Glutamatergic neuron (in vitro differentiated cells): ENCODE results near the gene LGI4. TPM values are rescaled to one million over a fixed set of nuclear protein-coding genes. Genes with fewer than 3 reads are reported as not detected.

Experiments
- DNase-seq: peaks from one replicate; pipeline ENCODE4 v3.0.0; 2022
- H3K27ac Mint-ChIP-seq: one replicate; pipeline ENCODE4 v1.8.0; 2020; ENCODE audit warnings: mild to moderate bottlenecking, mixed read lengths, inconsistent platforms; ENCODE audit not compliant: unreplicated experiment
- H3K27me3 Mint-ChIP-seq: one replicate; pipeline ENCODE4 v1.8.0; 2020; ENCODE audit warnings: mild to moderate bottlenecking, moderate library complexity, mixed read lengths, inconsistent platforms; ENCODE audit not compliant: unreplicated experiment
- H3K36me3 Mint-ChIP-seq: one replicate; pipeline ENCODE4 v1.8.0; 2020; ENCODE audit warnings: mild to moderate bottlenecking, mixed read lengths, inconsistent platforms; ENCODE audit not compliant: unreplicated experiment
- H3K4me1 Mint-ChIP-seq: one replicate; pipeline ENCODE4 v1.8.0; 2020; ENCODE audit warnings: mild to moderate bottlenecking, low read depth, mixed read lengths, inconsistent platforms; ENCODE audit not compliant: unreplicated experiment
- H3K4me3 Mint-ChIP-seq: one replicate; pipeline ENCODE4 v1.8.0; 2020; ENCODE audit warnings: mild to moderate bottlenecking, mixed read lengths, inconsistent platforms; ENCODE audit not compliant: unreplicated experiment
- H3K9me3 Mint-ChIP-seq: one replicate; pipeline ENCODE4 v1.8.0; 2020; ENCODE audit warnings: mild to moderate bottlenecking, moderate library complexity, mixed read lengths, inconsistent platforms; ENCODE audit not compliant: unreplicated experiment
- total RNA-seq: library from RNA; stranded (reverse); fragmentation: NEBNext Ultra II Directional; extraction: Animal tissue kit (Norgen Biotek cat#: 25700); gene quantifications from one replicate; pipeline ENCODE4 v1.2.1, GENCODE V29; 2021; ENCODE audit not compliant: unreplicated experiment
- TF ChIP-seq, protein P1 (sequence below): fragments of 200-600 bp; sonication (generic); IDR thresholded peaks from one replicate; pipeline ENCODE4 v1.5.0; 2021; ENCODE audit not compliant: partially characterized antibody, unreplicated experiment

LGI4 gene
- total RNA-seq, 1 donor from 2014 or later, result 14.4 TPM

DNA sequence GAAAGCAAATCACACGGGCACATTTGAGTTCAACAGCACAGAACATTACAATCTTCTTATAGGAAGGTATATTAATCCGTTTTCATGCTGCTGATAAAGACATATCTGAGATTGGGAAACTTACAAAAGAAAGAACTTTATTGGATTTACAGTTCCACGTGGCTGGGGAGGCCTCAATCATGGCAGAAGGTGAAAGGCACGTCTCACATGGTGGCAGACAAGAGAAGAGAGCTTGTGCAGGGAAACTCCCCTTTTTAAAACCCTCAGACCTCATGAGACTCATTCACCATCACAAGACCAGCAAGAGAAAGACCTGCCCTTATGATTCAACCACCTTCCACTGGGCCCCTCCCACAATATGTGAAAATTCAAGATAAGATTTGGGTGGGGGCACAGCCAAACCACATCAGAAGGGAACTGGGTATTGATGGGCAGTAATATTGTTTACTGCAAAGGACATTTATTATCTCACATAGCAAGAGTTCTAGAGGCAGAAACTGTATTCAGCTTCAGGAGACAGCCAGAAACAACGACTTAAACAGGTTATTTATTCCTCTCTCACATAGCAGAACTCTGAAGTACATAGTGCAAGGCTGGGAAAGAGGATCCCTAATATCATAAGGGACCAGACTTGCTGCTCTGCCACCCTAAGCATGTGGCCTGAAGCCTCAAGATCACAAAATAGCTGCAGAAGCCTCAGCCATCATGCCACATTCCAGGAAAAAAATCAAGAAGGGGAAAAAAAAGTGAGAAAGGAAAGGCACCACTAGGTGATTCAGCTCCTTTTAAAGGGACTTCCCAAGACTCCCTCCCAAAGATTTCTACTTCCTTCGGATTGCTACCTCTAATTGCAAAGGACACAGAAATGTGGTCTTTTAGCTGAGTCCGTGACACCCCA lies 42.8 kb upstream of the LGI4 start:
- DNase-seq, result no peak
- peaks cover 4% of the 10 kb centered on the region for H3K9me3 Mint-ChIP-seq
- H3K4me3 Mint-ChIP-seq, result no peak overlapping the region
- H3K36me3 Mint-ChIP-seq, result peaks cover 6% of the 10 kb centered on the region
- H3K27ac Mint-ChIP-seq, result no peak overlapping the region
- peaks cover 2% of the 10 kb centered on the region for H3K27me3 Mint-ChIP-seq
- TF ChIP-seq, protein P1, sequence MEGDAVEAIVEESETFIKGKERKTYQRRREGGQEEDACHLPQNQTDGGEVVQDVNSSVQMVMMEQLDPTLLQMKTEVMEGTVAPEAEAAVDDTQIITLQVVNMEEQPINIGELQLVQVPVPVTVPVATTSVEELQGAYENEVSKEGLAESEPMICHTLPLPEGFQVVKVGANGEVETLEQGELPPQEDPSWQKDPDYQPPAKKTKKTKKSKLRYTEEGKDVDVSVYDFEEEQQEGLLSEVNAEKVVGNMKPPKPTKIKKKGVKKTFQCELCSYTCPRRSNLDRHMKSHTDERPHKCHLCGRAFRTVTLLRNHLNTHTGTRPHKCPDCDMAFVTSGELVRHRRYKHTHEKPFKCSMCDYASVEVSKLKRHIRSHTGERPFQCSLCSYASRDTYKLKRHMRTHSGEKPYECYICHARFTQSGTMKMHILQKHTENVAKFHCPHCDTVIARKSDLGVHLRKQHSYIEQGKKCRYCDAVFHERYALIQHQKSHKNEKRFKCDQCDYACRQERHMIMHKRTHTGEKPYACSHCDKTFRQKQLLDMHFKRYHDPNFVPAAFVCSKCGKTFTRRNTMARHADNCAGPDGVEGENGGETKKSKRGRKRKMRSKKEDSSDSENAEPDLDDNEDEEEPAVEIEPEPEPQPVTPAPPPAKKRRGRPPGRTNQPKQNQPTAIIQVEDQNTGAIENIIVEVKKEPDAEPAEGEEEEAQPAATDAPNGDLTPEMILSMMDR, result no peak
- no peaks in the 10 kb centered on the region for H3K4me1 Mint-ChIP-seq

DNA sequence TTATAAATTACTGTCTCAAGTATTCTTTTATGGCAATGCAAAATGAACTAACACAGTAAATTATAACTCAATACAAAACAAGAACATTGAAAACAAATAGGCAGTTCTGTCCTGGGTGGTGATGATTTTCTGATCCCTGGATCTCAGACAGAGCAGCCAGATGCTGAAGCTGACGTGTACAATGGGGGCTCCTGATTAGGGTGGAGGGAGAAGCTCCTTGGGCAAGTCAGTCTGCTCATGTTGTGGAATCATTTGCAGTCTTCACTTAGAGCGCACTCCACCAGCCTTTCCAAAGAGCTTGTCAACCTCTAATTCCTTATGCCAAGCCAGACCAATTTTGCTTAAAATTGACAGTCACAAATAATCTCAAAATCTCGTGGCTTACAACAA lies 41.3 kb upstream of the LGI4 start:
- Mint-ChIP-seq H3K4me1 (no peaks in the 10 kb centered on the region), H3K9me3 (peaks cover 4% of the 10 kb centered on the region), H3K27me3 (peaks cover 1% of the 10 kb centered on the region), H3K27ac (no peak overlapping the region), H3K4me3 (no peak overlapping the region), H3K36me3 (peaks cover 4% of the 10 kb centered on the region)
- DNase-seq, result no peak
- TF ChIP-seq, protein P1, result no peak

DNA sequence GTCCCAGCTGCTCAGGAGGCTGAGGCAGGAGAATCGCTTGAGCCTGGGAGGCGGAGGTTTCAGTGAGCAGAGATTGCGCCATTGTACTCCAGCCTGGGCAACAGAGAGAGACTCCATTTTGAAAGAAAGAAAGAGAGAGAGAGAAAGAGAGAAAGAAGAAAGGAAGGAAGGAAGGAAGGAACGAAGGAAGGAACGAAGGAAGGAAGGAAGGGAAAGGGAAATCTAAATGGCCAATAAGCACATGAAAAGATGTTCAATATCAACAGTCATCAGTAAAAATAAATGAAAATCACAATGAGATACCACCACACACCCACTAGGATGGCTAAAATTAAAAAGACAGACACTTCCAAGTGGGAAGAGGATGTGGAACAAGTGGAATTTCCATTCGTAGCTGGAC lies 39.4 kb upstream of the LGI4 start:
- no peak overlapping the region for H3K27ac Mint-ChIP-seq
- TF ChIP-seq, protein P1, result no peak
- no peak overlapping the region for H3K4me3 Mint-ChIP-seq
- H3K4me1 Mint-ChIP-seq, result no peaks in the 10 kb centered on the region
- peaks cover under 1% of the 10 kb centered on the region for H3K27me3 Mint-ChIP-seq
- peaks cover 4% of the 10 kb centered on the region for H3K9me3 Mint-ChIP-seq
- peaks cover 4% of the 10 kb centered on the region for H3K36me3 Mint-ChIP-seq
- DNase-seq, result no peak

DNA sequence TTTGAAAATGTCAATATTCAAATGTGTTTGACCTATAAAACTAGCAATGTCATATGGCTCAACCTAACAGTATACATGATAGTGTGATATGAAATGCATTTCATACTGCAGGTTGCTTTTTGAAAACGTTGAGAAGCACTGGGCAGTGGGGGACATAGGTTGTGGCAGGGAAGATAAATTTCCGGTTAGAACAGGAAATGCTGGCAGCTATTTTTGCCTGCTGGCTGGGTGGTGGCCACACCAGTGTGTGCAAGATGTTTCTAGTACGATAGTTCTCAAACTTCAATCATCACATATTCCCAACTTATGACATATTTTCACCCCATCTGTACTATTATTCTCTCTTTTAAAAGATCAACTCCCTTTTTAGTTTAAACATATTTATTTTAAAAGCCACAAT lies 36.9 kb upstream of the LGI4 start:
- Mint-ChIP-seq H3K27me3 (peaks cover 3% of the 10 kb centered on the region), H3K36me3 (peaks cover 2% of the 10 kb centered on the region), H3K27ac (no peak overlapping the region), H3K4me1 (no peaks in the 10 kb centered on the region), H3K9me3 (peaks cover 2% of the 10 kb centered on the region), H3K4me3 (no peak overlapping the region)
- TF ChIP-seq, protein P1, result no peak
- no peak for DNase-seq

DNA sequence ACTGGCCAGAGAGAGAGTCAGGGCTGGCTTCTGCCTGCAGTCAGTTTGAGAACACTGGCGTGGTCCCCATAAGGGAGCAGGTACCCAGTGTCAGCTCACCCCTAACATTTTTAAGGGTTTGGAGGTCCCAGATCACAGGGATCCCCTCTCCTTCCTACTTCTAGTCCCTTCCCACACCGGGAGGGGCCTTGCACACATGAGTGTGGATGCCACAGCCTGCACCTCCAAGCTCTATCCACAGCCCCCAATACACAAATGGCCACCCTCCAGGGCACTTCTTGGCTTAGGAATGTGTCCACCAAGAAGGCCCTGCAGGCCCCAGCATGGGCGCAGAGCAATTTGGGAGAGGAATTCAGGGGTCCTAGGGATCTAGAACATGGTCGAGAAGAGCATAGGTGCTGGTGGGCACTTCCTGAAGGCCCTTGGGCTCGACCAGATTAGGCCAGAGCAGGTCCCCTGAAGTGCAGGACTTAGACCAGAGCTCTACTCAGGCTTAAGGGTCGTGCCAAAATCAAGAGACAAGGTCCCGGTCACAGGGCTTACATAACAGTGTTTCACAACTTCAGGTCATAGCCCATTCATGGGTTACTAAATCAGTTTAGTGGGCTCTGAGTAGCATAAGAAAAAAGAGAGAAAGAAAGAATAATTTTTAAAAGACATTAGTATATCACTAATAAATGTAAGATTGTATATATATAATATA lies 35.7 kb upstream of the LGI4 start:
- Mint-ChIP-seq H3K36me3 (peaks cover 14% of the 10 kb centered on the region), H3K27me3 (peaks cover 3% of the 10 kb centered on the region), H3K27ac (no peak overlapping the region), H3K9me3 (peaks cover 4% of the 10 kb centered on the region), H3K4me3 (no peak overlapping the region), H3K4me1 (no peaks in the 10 kb centered on the region)
- DNase-seq, result no peak
- TF ChIP-seq, protein P1, result no peak
